Measurements from ENCODE around the gene FAM174B.

FAM174B gene

GRCh38 chr15:92599394-92599970 is 56.1 kb downstream of the FAM174B start:
- no peak for DNase-seq

- DNase-seq: no peak
These were observed 58.0 kb downstream of the FAM174B start for GRCh38 chr15:92597548-92597947.

GRCh38 chr15:92596623-92597022 is 59.0 kb downstream of the FAM174B start:
- no peak for DNase-seq

GRCh38 chr15:92595506-92596381 is 59.8 kb downstream of the FAM174B start:
- DNase-seq: no peak

- no peak for DNase-seq
These were observed 64.3 kb downstream of the FAM174B start for GRCh38 chr15:92591275-92591674.

GRCh38 chr15:92586966-92587365 is 68.6 kb downstream of the FAM174B start:
- DNase-seq: no peak

GRCh38 chr15:92586383-92586942 is 69.1 kb downstream of the FAM174B start:
- no peak for DNase-seq

GRCh38 chr15:92584105-92584504 is 71.5 kb downstream of the FAM174B start:
- no peak for DNase-seq

- DNase-seq: no peak
These were observed 72.2 kb downstream of the FAM174B start for GRCh38 chr15:92583096-92584034.

- DNase-seq: no peak
These were observed 73.4 kb downstream of the FAM174B start for GRCh38 chr15:92582206-92582605.

- DNase-seq: no peak
These were observed 74.6 kb downstream of the FAM174B start for GRCh38 chr15:92580933-92581445.

- no peak for DNase-seq
These were observed 75.1 kb downstream of the FAM174B start for GRCh38 chr15:92580521-92580920.

GRCh38 chr15:92579931-92580470 is 75.6 kb downstream of the FAM174B start:
- DNase-seq: no peak

GRCh38 chr15:92579486-92579885 is 76.1 kb downstream of the FAM174B start:
- DNase-seq: no peak

- DNase-seq: no peak
These were observed 77.3 kb downstream of the FAM174B start for GRCh38 chr15:92578096-92578835.

- no peak for DNase-seq
These were observed 78.9 kb downstream of the FAM174B start for GRCh38 chr15:92576597-92577200.

GRCh38 chr15:92574566-92574965 is 81.0 kb downstream of the FAM174B start:
- DNase-seq: no peak

GRCh38 chr15:92574161-92574560 is 81.4 kb downstream of the FAM174B start:
- DNase-seq: no peak

- DNase-seq: no peak
These were observed 83.8 kb downstream of the FAM174B start for GRCh38 chr15:92571824-92572223.

GRCh38 chr15:92570391-92570790 is 85.2 kb downstream of the FAM174B start:
- DNase-seq: no peak

- DNase-seq: no peak
These were observed 85.8 kb downstream of the FAM174B start for GRCh38 chr15:92569778-92570177.

Data from CD4-positive, alpha-beta T cell treated with Interferon gamma for 1 hour (primary cell).